Aortic smooth muscle cell (primary cell): ENCODE data around the gene SLC35E1. TPM values are rescaled to one million over a fixed set of nuclear protein-coding genes. Genes with fewer than 3 reads are reported as not detected.

ENCODE experiments used
- total RNA-seq: library from RNA; depleted of rRNA; stranded (reverse); fragments of >200 nt; gene quantifications from 2 replicates; pipeline ENCODE4 v1.2.3, GENCODE V29; 2014

The SLC35E1 gene
- total RNA-seq = 21.1 and 21.3 TPM in 2 replicates

GRCh38 chr19:16572332-16573211 lies at the start of gene SLC35E1:
TSS of gene SLC35E1 (minus strand) at chr19:16572415. CDS start at chr19:16572364, 51 bp downstream.

GRCh38 chr19:16542045-16542909 lies 29.9 kb downstream of the SLC35E1 start, which contains the start of gene CHERP:
TSS of gene CHERP (minus strand) at chr19:16542437. CDS start at chr19:16542378, 59 bp downstream.

Other genes starting within 250 kb of the SLC35E1 start
- 3.2 and 12.9 TPM in 2 replicates for gene KLF2, start 247.6 kb downstream of the SLC35E1 start, total RNA-seq
- 6.5 and 7.2 TPM in 2 replicates for gene EPS15L1, start 100.4 kb downstream of the SLC35E1 start, total RNA-seq
- 0.06 TPM in 1 of 2 replicates, not detected in the other for gene CALR3, start 76.2 kb downstream of the SLC35E1 start, total RNA-seq
- gene C19orf44, start 76.0 kb downstream of the SLC35E1 start, total RNA-seq = 1.8 and 3.0 TPM in 2 replicates
- gene CHERP, start 30.0 kb downstream of the SLC35E1 start, total RNA-seq = 3.6 and 7.0 TPM in 2 replicates
- gene MED26, start 55.8 kb upstream of the SLC35E1 start, total RNA-seq = 3.7 and 4.0 TPM in 2 replicates
- 64.1 and 80.5 TPM in 2 replicates for gene SMIM7, start 87.7 kb upstream of the SLC35E1 start, total RNA-seq
- 5.4 and 5.9 TPM in 2 replicates for gene TMEM38A, start 88.7 kb upstream of the SLC35E1 start, total RNA-seq
- under 0.01 TPM in 1 of 2 replicates, not detected in the other for gene NWD1, start 147.4 kb upstream of the SLC35E1 start, total RNA-seq